ENCODE measurements around the gene NIF3L1.

GRCh38 chr2:200856806-200857205 lies 32.4 kb upstream of the NIF3L1 start:
- TF ChIP-seq, protein P1, sequence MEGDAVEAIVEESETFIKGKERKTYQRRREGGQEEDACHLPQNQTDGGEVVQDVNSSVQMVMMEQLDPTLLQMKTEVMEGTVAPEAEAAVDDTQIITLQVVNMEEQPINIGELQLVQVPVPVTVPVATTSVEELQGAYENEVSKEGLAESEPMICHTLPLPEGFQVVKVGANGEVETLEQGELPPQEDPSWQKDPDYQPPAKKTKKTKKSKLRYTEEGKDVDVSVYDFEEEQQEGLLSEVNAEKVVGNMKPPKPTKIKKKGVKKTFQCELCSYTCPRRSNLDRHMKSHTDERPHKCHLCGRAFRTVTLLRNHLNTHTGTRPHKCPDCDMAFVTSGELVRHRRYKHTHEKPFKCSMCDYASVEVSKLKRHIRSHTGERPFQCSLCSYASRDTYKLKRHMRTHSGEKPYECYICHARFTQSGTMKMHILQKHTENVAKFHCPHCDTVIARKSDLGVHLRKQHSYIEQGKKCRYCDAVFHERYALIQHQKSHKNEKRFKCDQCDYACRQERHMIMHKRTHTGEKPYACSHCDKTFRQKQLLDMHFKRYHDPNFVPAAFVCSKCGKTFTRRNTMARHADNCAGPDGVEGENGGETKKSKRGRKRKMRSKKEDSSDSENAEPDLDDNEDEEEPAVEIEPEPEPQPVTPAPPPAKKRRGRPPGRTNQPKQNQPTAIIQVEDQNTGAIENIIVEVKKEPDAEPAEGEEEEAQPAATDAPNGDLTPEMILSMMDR (conservative IDR thresholded peaks at IDR 0.05 in 1 of 2, IDR thresholded peaks at IDR 0.05 in 1 of 2; ENCODE audit: extremely low read depth in 1 of 2, insufficient read depth in 1 of 2, low read depth in 1 of 2, low read length in 2 of 2), result no peak
- no peak for TF ChIP-seq EZH2 (IDR thresholded peaks at IDR 0.05; ENCODE audit: borderline replicate concordance, low read length)
